ENCODE data around the gene PLOD3. TPM values are rescaled to one million over a fixed set of nuclear protein-coding genes. Genes with fewer than 3 reads are reported as not detected.
"Not testable (repeated sequence)": the region's sequence is repeated elsewhere in the genome, so short reads cannot be mapped to it uniquely, and the experiment has no call there.

PLOD3 gene
- total RNA-seq (10 to 100 TPM; 18.5 to 25.4 (median 20.4) TPM), polyA plus RNA-seq (10 to 100 TPM; 12.9 to 45.4 (median 15.2) TPM)
- long read RNA-seq, donor 1, partial matches to known transcripts, result 6 of 9 reads
- long read RNA-seq, donor 1, other reads (novel, unspliced or antisense), result 2 of 9 reads
- long read RNA-seq, donor 2, transcript PLOD3-201 (19 exons, 2,920 nt), result major isoform, 6 of 16 reads
- long read RNA-seq, donor 2, partial matches to known transcripts, result 8 of 16 reads
- long read RNA-seq, donor 2, other reads (novel, unspliced or antisense), result 2 of 16 reads

DNA sequence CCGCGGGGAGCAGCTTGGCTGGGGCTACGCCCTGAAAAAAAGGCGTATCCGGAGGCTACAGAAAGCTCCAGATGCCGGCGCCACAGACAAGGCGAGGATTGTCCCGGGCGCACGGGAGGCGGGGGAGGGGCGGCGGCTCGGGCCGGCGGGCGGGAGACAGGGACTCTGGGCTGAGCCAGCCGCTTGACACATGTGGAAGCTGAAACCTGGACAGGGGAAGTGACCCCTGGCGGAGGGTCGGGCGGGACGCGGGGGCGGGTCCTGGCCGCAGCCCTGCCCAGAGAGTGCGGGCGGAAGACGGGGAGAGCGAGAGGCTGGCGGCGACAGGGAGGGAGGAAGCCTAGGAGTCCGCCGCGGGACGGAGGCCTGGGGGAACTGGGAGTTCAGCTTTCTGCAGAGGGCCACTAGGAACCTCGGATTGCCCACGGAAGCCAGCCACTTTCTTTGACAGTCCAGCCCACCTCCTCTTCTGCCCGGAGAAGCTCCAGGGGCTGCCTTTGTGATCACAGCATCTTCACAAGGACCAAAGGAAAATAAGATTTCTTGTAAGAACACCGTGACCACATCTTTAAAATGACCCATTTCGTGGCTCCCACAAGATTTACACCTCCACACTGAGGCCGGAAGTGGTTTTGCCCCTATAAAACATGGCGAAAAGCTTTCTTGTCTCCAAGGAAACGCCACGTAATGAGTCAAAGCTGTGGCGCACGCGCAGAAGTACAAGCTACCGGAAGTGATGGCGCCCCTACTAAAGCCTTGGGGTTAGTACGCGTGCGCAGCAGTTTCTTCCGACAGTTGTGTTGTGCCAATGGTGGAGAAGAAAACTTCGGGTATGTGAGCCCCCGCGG is at the start of gene PLOD3, which contains the start of gene ZNHIT1:
Gene PLOD3, minus strand, starts transcription at position 194 of the 848 bp plus-strand sequence. CDS start 307 bp downstream, outside the sequence.
Gene ZNHIT1, plus strand, starts transcription at position 778 of the 848 bp plus-strand sequence. Its CDS starts 31 bp downstream, at position 809.
- intact Hi-C loops (cut with DNase I), result loop anchor here (2.0 to 5.0 kb wide), 2 partner anchors 27 to 35 kb away; partner anchors contain the start of gene FIS1 (in 1 of the 2)
- ATAC-seq, result peak; percentile 93 to 94 (median 94)
- 0 to 1% (median 1%) methylated on average over 52 to 57 of the region's 57 CpGs for WGBS, 3 donors
- H3K36me3 ChIP-seq (ENCODE audit: insufficient read depth in 1 of 2, low read depth in 1 of 2), result peaks cover 0 to 38% of the 10 kb centered on the region in 2 donors
- peak within 1 kb of the TSS; percentile 88 for H3K27ac ChIP-seq
- no peak for TF ChIP-seq CTCF (IDR thresholded peaks at IDR 0.05)
- peak within 1 kb of the TSS; percentile 97 for H3K4me3 ChIP-seq
- no peaks in the 10 kb centered on the region for H3K27me3 ChIP-seq (ENCODE audit: insufficient read depth in 3 of 3, low read length in 2 of 3)
- H3K4me1 ChIP-seq, result peaks cover 20% of the 10 kb centered on the region
- no peaks in the 10 kb centered on the region for H3K9me3 ChIP-seq
- DNase-seq, result peak; percentile 98 to 99

GRCh38 chr7:101265622-101266516 is 48.5 kb upstream of the PLOD3 start:
- Histone ChIP-seq H3K9me3 (no peaks in the 10 kb centered on the region), H3K27ac (no peak overlapping the region), H3K27me3 (ENCODE audit: insufficient read depth in 3 of 3, low read length in 2 of 3) (peaks cover 0 to 6% (median 4%) of the 10 kb centered on the region in 3 donors), H3K4me1 (no peaks in the 10 kb centered on the region), H3K36me3 (ENCODE audit: insufficient read depth in 1 of 2, low read depth in 1 of 2) (no peaks in the 10 kb centered on the region), H3K4me3 (no peak overlapping the region)
- intact Hi-C loops (cut with DNase I), result no loop called here
- no peak for DNase-seq
- no peak for ATAC-seq
- WGBS, 3 donors, result 77 to 83% (median 77%) methylated on average over 17 of the region's 17 CpGs
- no peak for TF ChIP-seq CTCF (IDR thresholded peaks at IDR 0.05)

- intact Hi-C loops (cut with DNase I); H3K27me3 ChIP-seq (ENCODE audit: insufficient read depth in 3 of 3, low read length in 2 of 3); H3K9me3 ChIP-seq; H3K4me3 ChIP-seq; H3K4me1 ChIP-seq; H3K36me3 ChIP-seq (ENCODE audit: insufficient read depth in 1 of 2, low read depth in 1 of 2); DNase-seq; H3K27ac ChIP-seq; ATAC-seq: not testable (repeated sequence)
- 45 to 49% (median 48%) methylated on average over 6 of the region's 6 CpGs for WGBS, 3 donors
Measured at GRCh38 chr7:101264102-101264706, 46.8 kb upstream of the PLOD3 start.

DNA sequence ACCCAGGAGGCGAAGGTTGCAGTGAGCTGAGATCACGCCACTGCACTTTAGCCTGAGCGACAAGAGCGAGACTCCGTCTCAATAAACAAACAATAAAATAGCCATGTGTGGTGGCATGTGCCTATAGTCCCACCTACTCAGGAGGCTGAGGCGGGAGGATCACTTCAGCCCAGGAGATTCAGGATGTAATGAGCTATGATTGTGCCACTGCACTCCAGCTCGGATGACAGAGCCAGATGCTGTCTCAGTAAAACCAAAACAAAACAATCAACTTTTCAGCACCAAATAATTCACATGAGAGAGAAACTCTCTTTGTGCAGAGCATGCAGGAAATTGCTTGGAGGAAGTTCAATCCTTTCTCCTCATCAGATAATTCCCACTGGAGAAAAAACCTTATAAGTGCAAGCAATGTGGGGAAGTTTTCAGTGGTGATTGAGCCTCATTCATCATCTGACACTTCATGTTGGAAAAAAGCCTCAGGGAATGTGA is 40.9 kb upstream of the PLOD3 start:
- WGBS, 3 donors, result 53 to 54% (median 54%) methylated on average over 7 of the region's 7 CpGs
- no peak overlapping the region for H3K4me3 ChIP-seq
- H3K4me1 ChIP-seq, result no peaks in the 10 kb centered on the region
- no peak overlapping the region for H3K27ac ChIP-seq
- no peak for DNase-seq
- no peaks in the 10 kb centered on the region for H3K36me3 ChIP-seq (ENCODE audit: insufficient read depth in 1 of 2, low read depth in 1 of 2)
- H3K27me3 ChIP-seq (ENCODE audit: insufficient read depth in 3 of 3, low read length in 2 of 3), result peaks cover 0 to 15% (median 3%) of the 10 kb centered on the region in 3 donors
- no peaks in the 10 kb centered on the region for H3K9me3 ChIP-seq
- no peak for TF ChIP-seq CTCF (IDR thresholded peaks at IDR 0.05)
- intact Hi-C loops (cut with DNase I), result no loop called here
- no peak for ATAC-seq
